AG04450 (cell line): Measurements from ENCODE around the gene AGTRAP. TPM values are rescaled to one million over a fixed set of nuclear protein-coding genes. Genes with fewer than 3 reads are reported as not detected.

Experiments used
- CTCF ChIA-PET: fragments of 300-600, 350-600 bp; formaldehyde crosslinking; extraction: SDS; loops from one replicate; lab custom pipeline; 2022; ENCODE audit warnings: antibody characterized with exemption, inconsistent platforms; lab: Charles Lee
- POLR2A ChIA-PET: fragments of 350-600 bp; formaldehyde crosslinking; extraction: SDS; loops from one replicate; lab custom pipeline; 2021; ENCODE audit warnings: antibody characterized with exemption, inconsistent platforms; lab: Yijun Ruan, JAX
- DNase-seq: peaks from one replicate; pipeline ENCODE4 v3.0.0-alpha.2; 2011; ENCODE audit warnings: low read depth, low spot score
- H3K27ac ChIP-seq: one replicate; pipeline ENCODE4 v1.5.1; 2012; ENCODE audit warnings: low read depth, low read length, control low read depth
- H3K27me3 ChIP-seq: one replicate; pipeline ENCODE4 v1.6.0; 2012; ENCODE audit warnings: low read length; ENCODE audit not compliant: control insufficient read depth, insufficient read depth
- H3K4me3 ChIP-seq: 2 replicates; pipeline ENCODE4 v1.5.1; 2011; ENCODE audit warnings: mild to moderate bottlenecking, low read depth, low read length, control low read depth
- H3K9me3 ChIP-seq: 2 replicates; pipeline ENCODE4 v1.5.1; 2012; ENCODE audit warnings: low read length; ENCODE audit not compliant: control insufficient read depth, insufficient read depth
- polyA plus RNA-seq: library from polyadenylated mRNA; depleted of rRNA; stranded (reverse); fragments of >200 nt; gene quantifications from 2 replicates; pipeline ENCODE4 v1.2.3, GENCODE V29; 2011
- TF ChIP-seq, protein P1 (sequence below): IDR thresholded peaks from 2 replicates; pipeline ENCODE4 v1.5.1; 2011; ENCODE audit warnings: low read depth, low read length, control low read depth, inconsistent platforms

Gene AGTRAP
- polyA plus RNA-seq, 1 experiment, result 26.8 TPM

DNA sequence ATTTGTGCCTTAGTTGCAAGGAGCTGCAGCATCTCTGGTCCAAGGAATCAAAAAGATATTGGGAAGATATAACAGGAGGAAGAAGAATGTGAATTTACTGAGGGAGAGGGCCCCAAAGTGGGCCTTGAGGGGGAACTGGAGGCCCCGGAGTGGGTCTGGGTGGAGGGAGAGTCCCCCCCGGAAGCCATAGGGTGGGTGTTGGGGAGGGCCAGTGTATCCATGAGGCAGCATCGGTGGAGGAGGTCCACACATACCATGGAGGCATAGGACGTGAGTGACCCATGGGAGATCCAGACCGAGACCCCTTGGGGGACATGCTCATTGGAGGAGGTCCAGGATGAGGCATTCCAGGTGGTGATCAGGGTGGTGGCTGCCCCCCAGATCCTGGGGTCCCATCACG is 25.3 kb downstream of the AGTRAP start:
- DNase-seq, result no peak
- POLR2A ChIA-PET, result no interaction called here
- peaks cover 30% of the 10 kb centered on the region for H3K27me3 ChIP-seq
- TF ChIP-seq, protein P1, sequence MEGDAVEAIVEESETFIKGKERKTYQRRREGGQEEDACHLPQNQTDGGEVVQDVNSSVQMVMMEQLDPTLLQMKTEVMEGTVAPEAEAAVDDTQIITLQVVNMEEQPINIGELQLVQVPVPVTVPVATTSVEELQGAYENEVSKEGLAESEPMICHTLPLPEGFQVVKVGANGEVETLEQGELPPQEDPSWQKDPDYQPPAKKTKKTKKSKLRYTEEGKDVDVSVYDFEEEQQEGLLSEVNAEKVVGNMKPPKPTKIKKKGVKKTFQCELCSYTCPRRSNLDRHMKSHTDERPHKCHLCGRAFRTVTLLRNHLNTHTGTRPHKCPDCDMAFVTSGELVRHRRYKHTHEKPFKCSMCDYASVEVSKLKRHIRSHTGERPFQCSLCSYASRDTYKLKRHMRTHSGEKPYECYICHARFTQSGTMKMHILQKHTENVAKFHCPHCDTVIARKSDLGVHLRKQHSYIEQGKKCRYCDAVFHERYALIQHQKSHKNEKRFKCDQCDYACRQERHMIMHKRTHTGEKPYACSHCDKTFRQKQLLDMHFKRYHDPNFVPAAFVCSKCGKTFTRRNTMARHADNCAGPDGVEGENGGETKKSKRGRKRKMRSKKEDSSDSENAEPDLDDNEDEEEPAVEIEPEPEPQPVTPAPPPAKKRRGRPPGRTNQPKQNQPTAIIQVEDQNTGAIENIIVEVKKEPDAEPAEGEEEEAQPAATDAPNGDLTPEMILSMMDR, result no peak
- CTCF ChIA-PET, result interaction anchor here (0.7 kb wide), 1 partner anchor 885 kb away, joined by 4 read pairs; no protein-coding TSS in a partner anchor
- H3K27ac ChIP-seq, result no peak overlapping the region
- no peaks in the 10 kb centered on the region; the same call in 1 of the 2 replicates for H3K9me3 ChIP-seq
- H3K4me3 ChIP-seq, result no peak overlapping the region

DNA sequence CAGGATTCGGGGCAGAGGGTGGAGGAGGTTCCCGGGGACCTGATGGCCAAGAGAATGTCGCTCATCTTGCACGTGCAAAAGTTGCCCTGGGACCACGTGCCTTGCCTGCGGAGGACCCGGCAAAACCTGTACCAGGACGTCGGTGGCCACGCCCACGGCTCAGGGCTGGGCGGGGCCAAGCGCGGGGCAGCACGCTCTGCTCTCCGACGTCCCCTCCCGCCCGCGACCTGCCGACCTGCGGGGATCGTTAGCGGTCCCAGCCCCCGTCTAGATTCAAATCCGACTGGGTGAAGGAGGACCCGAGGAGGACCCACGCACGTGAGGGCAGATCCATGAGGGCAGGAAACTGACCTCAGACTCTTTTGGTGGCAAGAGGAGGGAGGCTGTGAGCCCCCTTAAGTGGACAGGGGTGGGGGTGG is 26.1 kb downstream of the AGTRAP start, which contains the start of gene C1orf167:
Gene C1orf167, plus strand, starts transcription at position 206 of the 419 bp plus-strand sequence. CDS start 2,208 bp downstream, outside the sequence.
- TF ChIP-seq, protein P1, result no peak
- POLR2A ChIA-PET, result no interaction called here
- Histone ChIP-seq H3K27ac (no peak within 1 kb of the TSS), H3K27me3 (peaks cover 27% of the 10 kb centered on the region), H3K4me3 (no peak within 1 kb of the TSS), H3K9me3 (no peaks in the 10 kb centered on the region; the same call in 1 of the 2 replicates)
- DNase-seq, result no peak
- CTCF ChIA-PET, result no interaction called here

DNA sequence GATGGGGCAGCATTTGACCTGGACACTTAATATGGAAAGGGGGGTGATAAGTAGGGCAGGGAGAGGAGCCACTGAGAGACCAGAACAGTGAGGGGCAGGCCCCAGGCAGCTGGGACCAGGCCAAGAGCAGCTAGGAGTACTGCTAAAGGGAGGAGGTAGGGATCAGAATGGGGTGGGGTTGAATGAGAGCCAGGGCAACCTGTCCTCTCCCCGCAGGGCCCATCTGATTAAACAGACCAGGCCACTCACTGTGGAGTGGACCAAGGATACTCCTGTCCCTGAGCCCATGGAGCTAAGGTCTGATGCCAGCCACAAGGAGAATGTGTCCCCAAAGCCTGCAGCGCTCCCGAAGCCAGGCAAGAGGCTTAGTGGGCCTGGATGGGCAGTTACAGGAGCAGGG is 28.2 kb downstream of the AGTRAP start:
- DNase-seq, result no peak
- POLR2A ChIA-PET, result no interaction called here
- Histone ChIP-seq H3K27me3 (peaks cover 36% of the 10 kb centered on the region), H3K4me3 (no peak overlapping the region), H3K27ac (no peak overlapping the region), H3K9me3 (no peaks in the 10 kb centered on the region; the same call in 1 of the 2 replicates)
- CTCF ChIA-PET, result interaction anchor here (1.6 kb wide), 1 partner anchor 21 kb away, joined by 6 read pairs; no protein-coding TSS in a partner anchor
- TF ChIP-seq, protein P1, result no peak

DNA sequence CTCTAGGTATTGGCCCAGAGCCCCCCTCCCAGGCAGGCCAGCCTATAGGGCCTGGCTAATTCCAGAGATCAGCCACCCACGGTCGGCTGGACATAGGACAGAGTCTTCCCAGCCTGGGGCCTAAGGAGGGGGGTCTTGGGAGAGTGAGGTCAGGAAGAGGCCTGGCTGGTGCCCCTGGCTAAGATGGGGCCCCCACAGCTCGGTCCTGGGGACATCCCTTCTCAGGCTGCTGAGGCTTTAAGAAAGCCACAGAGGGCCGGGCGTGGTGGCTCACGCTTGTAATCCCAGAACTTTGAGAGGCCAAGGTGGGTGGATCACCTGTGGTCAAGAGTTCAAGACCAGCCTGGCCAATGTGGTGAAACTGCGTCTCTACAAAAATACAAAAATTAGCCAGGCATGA is 28.6 kb downstream of the AGTRAP start:
- ChIA-PET POLR2A (no interaction called here), CTCF (interaction anchor here (1.6 kb wide), 1 partner anchor 21 kb away, joined by 6 read pairs; no protein-coding TSS in a partner anchor)
- Histone ChIP-seq H3K27ac (no peak overlapping the region), H3K4me3 (no peak overlapping the region), H3K9me3 (no peaks in the 10 kb centered on the region; the same call in 1 of the 2 replicates), H3K27me3 (peaks cover 36% of the 10 kb centered on the region)
- no peak for DNase-seq
- TF ChIP-seq, protein P1, result no peak

DNA sequence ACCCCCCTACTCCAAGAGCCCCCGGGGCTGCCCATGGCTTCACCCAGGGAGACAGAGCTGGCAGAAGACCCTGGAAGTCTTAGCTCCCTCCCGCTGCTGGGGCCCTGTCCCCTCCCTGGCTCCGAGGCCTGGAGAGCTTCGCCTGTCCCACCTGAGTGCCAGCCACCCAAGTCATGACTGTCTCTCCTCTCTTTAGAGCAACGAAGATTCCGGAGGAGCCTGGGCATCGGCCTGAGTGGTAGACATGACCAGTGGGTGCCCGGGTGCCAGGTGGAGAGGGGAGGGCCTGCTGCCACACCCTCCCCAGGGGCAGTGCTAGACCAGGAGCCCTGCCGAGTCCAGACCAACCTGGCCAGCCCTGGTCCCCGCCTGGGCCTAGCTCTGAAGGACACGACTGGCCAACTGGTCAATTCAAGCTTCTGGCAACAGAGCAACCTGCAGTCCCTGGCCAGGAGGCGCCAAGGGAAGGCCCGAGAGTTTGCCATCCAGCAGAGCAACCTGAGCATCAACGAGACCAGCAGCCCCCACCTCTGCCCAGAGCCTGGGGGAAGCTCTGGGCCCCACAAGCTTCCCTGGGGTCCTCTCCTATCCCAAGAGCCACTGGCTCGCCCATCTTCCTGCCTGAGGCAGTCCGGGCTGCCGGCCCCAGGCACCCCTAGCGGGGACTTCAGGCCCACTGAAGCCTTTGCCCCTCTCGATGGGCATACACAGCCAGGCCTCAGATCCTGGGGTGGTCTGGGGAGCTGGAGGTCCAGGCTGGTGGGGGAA is 29.9 kb downstream of the AGTRAP start:
- POLR2A ChIA-PET, result no interaction called here
- H3K4me3 ChIP-seq, result no peak overlapping the region
- no peaks in the 10 kb centered on the region; the same call in 1 of the 2 replicates for H3K9me3 ChIP-seq
- CTCF ChIA-PET, result interaction anchor here (1.1 kb wide), 1 partner anchor 19 kb away, joined by 4 read pairs; no protein-coding TSS in a partner anchor
- peaks cover 32% of the 10 kb centered on the region for H3K27me3 ChIP-seq
- DNase-seq, result no peak
- H3K27ac ChIP-seq, result no peak overlapping the region
- TF ChIP-seq, protein P1, result no peak
